MCF 10A (cell line): ENCODE results near the gene ILF2. TPM values are rescaled to one million over a fixed set of nuclear protein-coding genes. Genes with fewer than 3 reads are reported as not detected.

Source experiments
- BruUV-seq: library from RNA; stranded (reverse); fragments of 400-500 nt; replicated peaks from 2 replicates; lab custom pipeline; 2021; lab: Mats Ljungman, UMichigan
- CTCF ChIA-PET: fragments of 300-600 bp; sonication (Branson Sonifier 250); formaldehyde crosslinking; extraction: SDS; loops from one replicate; lab custom pipeline; 2021; ENCODE audit warnings: antibody characterized with exemption, inconsistent platforms; lab: Yijun Ruan, JAX
- POLR2A ChIA-PET: fragments of 300-600, 350-650 bp; sonication (Branson Sonifier 250); formaldehyde crosslinking; extraction: SDS; loops from one replicate; lab custom pipeline; 2020; ENCODE audit warnings: antibody characterized with exemption, inconsistent platforms; lab: Yijun Ruan, JAX
- DNase-seq: peaks from one replicate; pipeline ENCODE4 v3.0.0-alpha.2; 2018; ENCODE audit not compliant: unreplicated experiment
- H3K27ac Mint-ChIP-seq: one replicate; pipeline ENCODE4 v1.8.0; 2022; ENCODE audit warnings: mild to moderate bottlenecking, low read depth, mixed read lengths; ENCODE audit not compliant: unreplicated experiment
- H3K27me3 Mint-ChIP-seq: one replicate; pipeline ENCODE4 v1.8.0; 2022; ENCODE audit warnings: mixed read lengths; ENCODE audit not compliant: insufficient read depth, unreplicated experiment
- H3K36me3 Mint-ChIP-seq: one replicate; pipeline ENCODE4 v1.8.0; 2022; ENCODE audit warnings: mild to moderate bottlenecking, moderate library complexity, mixed read lengths; ENCODE audit not compliant: insufficient read depth, unreplicated experiment
- H3K4me1 Mint-ChIP-seq: one replicate; pipeline ENCODE4 v1.8.0; 2022; ENCODE audit warnings: mixed read lengths; ENCODE audit not compliant: insufficient read depth, unreplicated experiment
- H3K4me3 Mint-ChIP-seq: one replicate; pipeline ENCODE4 v1.8.0; 2022; ENCODE audit warnings: mild to moderate bottlenecking, moderate library complexity, mixed read lengths; ENCODE audit not compliant: unreplicated experiment
- H3K9me3 Mint-ChIP-seq: one replicate; pipeline ENCODE4 v1.8.0; 2022; ENCODE audit warnings: mixed read lengths; ENCODE audit not compliant: unreplicated experiment
- intact Hi-C: fragments of 100-400 bp; cut with micrococcal nuclease; formaldehyde crosslinking; loops from 2 replicates; pipeline ENCODE4 v1.14.1; 2022
- total RNA-seq: library from RNA; stranded (reverse); gene quantifications from 2 replicates; pipeline ENCODE4 v1.2.3, GENCODE V29; 2022
- TF ChIP-seq, protein P1 (sequence below): fragments of 200-600 bp; IDR thresholded peaks from one replicate; pipeline ENCODE4 v1.8.0; 2022; ENCODE audit warnings: antibody characterized with exemption, mild to moderate bottlenecking; ENCODE audit not compliant: unreplicated experiment

The ILF2 gene
- total RNA-seq, 1 experiment from 2014 or later, result 348 TPM

DNA sequence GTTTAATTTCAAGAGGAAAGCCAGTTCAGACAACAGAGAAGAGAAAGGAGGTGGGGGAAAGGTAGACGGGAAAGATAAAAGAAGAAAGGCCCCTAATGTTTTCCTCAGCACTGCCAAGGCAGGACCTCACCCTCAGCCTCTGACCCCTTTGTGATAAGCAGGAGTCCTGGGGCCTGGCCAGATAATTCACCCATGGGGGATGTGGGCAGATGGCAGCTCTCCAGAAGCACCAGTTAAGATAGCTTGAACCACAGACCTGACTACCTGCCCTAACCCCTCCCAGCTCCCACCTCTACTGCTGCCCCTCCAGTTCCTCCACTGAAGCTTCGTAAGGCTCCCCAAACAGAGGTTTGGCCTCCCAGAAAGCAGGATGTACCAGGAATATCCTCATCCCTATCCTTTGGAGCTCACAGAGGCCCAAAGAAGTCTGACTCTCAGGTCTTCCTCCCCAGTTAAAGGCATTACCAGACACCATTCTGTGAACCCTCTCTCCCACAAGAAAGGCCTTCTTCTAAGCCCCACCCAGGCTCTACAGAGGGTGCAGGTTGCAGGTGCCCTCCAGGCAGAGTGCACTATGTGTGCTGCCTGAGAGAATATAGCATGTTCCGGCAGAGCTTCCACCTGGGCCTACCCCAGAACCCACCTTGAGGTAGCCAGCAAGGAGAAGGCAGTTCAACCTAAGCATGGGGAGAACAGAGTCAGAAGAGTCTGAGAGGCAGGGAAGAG lies 21.5 kb downstream of the ILF2 start:
- peaks cover 13% of the 10 kb centered on the region for H3K4me1 Mint-ChIP-seq
- no peak for DNase-seq
- BruUV-seq, result TSS peak; percentile 2
- intact Hi-C loops, result no loop called here
- H3K36me3 Mint-ChIP-seq, result peaks cover 43% of the 10 kb centered on the region
- H3K9me3 Mint-ChIP-seq, result no peaks in the 10 kb centered on the region
- H3K27me3 Mint-ChIP-seq, result no peaks in the 10 kb centered on the region
- H3K27ac Mint-ChIP-seq, result peak overlapping the region; percentile 10
- H3K4me3 Mint-ChIP-seq, result no peak overlapping the region
- CTCF ChIA-PET, result interaction anchor here (0.7 to 1.8 kb wide), 2 partner anchors 11 to 60 kb away, joined by 3 to 4 read pairs; no protein-coding TSS in a partner anchor
- POLR2A ChIA-PET, result interaction anchor here (0.6 to 46.1 kb wide), 10 partner anchors 10 to 465 kb away, joined by 3 to 1272 read pairs (median 5); partner anchors contain the start of genes CHTOP, S100A1, S100A13 and S100A14
- TF ChIP-seq, protein P1, sequence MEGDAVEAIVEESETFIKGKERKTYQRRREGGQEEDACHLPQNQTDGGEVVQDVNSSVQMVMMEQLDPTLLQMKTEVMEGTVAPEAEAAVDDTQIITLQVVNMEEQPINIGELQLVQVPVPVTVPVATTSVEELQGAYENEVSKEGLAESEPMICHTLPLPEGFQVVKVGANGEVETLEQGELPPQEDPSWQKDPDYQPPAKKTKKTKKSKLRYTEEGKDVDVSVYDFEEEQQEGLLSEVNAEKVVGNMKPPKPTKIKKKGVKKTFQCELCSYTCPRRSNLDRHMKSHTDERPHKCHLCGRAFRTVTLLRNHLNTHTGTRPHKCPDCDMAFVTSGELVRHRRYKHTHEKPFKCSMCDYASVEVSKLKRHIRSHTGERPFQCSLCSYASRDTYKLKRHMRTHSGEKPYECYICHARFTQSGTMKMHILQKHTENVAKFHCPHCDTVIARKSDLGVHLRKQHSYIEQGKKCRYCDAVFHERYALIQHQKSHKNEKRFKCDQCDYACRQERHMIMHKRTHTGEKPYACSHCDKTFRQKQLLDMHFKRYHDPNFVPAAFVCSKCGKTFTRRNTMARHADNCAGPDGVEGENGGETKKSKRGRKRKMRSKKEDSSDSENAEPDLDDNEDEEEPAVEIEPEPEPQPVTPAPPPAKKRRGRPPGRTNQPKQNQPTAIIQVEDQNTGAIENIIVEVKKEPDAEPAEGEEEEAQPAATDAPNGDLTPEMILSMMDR, result no peak

DNA sequence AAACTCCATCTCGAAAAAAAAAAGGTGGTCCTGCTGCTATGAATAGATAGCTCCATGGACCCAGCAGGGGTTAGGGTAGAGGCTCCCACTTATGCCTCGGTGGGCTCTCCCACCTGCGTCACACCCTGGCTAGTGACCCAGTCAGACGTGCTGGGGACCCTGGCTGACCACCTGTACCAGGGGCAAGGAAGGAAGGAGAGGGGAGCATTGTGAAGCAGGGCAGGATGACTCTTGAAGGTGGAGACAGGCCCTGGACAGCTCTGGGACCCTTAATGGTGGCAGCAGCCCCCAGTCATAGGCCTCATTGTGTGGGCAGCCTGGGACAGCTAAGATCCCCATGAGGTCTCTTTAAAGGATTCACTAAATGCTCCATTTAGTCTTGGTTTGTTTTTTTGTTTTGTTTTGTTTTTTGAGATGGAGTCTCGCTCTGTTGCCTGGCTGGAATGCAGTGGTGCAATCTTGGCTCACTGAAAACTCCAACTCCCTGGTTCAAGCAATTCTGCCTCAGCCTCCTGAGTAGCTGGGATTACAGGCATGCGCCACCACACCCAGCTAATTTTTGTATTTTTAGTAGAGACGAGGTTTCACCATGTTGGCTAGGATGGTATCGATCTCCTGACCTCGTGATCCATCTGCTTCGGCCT lies 22.7 kb downstream of the ILF2 start:
- H3K4me1 Mint-ChIP-seq, result peaks cover 21% of the 10 kb centered on the region
- H3K36me3 Mint-ChIP-seq, result peaks cover 55% of the 10 kb centered on the region
- H3K4me3 Mint-ChIP-seq, result no peak overlapping the region
- no TSS peak for BruUV-seq
- H3K27ac Mint-ChIP-seq, result peak overlapping the region; percentile 53
- TF ChIP-seq, protein P1, result no peak
- no peaks in the 10 kb centered on the region for H3K9me3 Mint-ChIP-seq
- ChIA-PET POLR2A (interaction anchor here (0.6 to 46.1 kb wide), 14 partner anchors 8 to 466 kb away, joined by 3 to 1272 read pairs (median 4); partner anchors contain the start of genes CHTOP, S100A1, S100A13 and S100A14), CTCF (interaction anchor here (0.5 to 1.8 kb wide), 7 partner anchors 10 to 263 kb away, joined by 3 to 5 read pairs (median 4); no protein-coding TSS in a partner anchor)
- DNase-seq, result no peak
- intact Hi-C loops, result no loop called here
- no peaks in the 10 kb centered on the region for H3K27me3 Mint-ChIP-seq

DNA sequence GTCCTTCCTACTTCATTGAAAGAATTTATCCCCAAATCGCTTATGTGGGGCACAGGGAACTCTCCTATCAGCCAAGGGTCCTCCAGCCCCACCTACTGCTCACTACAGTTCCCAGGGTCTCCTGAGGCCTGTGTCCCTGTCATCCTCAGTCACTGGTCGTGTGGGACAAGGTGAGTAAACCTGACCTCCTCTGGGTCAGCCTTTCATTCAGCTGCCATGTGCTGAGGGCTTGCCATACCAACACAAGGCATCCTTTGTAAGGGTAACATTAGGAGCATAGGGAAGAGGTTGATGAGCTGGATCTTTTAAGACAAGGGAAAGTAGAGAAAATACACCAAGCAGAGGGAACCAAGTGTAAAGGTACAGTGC lies 23.5 kb downstream of the ILF2 start:
- ChIA-PET POLR2A (interaction anchor here (0.6 to 46.1 kb wide), 10 partner anchors 8 to 121 kb away, joined by 3 to 1272 read pairs (median 5); partner anchors contain the start of genes CHTOP, S100A1, S100A13 and S100A14), CTCF (interaction anchor here (0.5 to 1.2 kb wide), 5 partner anchors 32 to 331 kb away, joined by 3 to 5 read pairs (median 4); no protein-coding TSS in a partner anchor)
- Mint-ChIP-seq H3K27me3 (no peaks in the 10 kb centered on the region), H3K4me3 (no peak overlapping the region), H3K4me1 (peaks cover 17% of the 10 kb centered on the region), H3K9me3 (no peaks in the 10 kb centered on the region), H3K36me3 (peaks cover 63% of the 10 kb centered on the region), H3K27ac (peak overlapping the region; percentile 53)
- no peak for DNase-seq
- BruUV-seq, result no TSS peak
- TF ChIP-seq, protein P1, result no peak
- intact Hi-C loops, result no loop called here
